GM19452 (cell line): Measurements from ENCODE around the gene LRRIQ4.
A peak's percentile ranks its signal among the peaks of the same experiment; 100 is the strongest.

Source experiments
- ATAC-seq: cut with Tn5 transposase; IDR thresholded peaks from one replicate; pipeline ENCODE4 v1.9.1; 2021; ENCODE audit not compliant: unreplicated experiment

LRRIQ4 gene

GRCh38 chr3:169850618-169851017 lies 37.9 kb downstream of the LRRIQ4 start:
- no peak for ATAC-seq

GRCh38 chr3:169855514-169855913 lies 42.8 kb downstream of the LRRIQ4 start:
- ATAC-seq: no peak

DNA sequence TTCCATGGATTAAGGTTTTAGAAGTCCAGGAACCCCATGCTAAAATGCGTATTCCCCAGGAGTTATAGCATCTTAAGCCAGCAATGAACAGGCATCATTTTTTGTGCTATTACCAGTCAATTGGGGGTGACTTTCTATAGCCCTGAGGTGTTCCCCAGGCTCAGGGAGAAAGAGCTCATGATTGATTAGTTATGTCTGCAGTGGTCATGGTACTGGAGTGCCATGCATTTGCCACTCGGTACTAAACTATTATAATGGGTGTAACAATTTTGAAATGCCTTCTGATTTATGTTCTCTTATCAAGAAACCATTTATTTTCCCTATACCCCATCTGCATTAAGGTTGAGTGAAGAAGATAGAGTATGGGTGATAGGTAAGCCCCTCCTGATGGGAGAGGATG lies 45.1 kb downstream of the LRRIQ4 start:
- ATAC-seq: no peak

DNA sequence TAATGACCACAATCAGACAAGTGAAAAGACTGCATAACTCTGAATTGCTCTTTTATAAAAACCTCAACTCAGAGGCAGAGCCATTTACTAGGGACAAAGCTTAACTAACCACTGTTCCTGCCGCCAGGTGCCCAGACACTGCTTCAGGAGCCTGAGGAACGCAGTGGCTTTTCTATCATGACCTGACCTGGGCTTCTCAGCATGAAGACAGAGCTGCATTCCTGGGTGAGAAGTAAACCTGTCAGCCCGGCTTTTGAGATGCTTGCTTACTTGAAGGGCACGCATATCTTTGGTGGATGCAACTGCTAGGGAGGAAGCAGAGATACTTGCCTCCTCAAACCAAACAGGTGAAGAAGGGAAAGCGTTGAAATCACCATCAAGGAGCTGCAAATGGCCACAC lies 49.2 kb downstream of the LRRIQ4 start:
- ATAC-seq: no peak

DNA sequence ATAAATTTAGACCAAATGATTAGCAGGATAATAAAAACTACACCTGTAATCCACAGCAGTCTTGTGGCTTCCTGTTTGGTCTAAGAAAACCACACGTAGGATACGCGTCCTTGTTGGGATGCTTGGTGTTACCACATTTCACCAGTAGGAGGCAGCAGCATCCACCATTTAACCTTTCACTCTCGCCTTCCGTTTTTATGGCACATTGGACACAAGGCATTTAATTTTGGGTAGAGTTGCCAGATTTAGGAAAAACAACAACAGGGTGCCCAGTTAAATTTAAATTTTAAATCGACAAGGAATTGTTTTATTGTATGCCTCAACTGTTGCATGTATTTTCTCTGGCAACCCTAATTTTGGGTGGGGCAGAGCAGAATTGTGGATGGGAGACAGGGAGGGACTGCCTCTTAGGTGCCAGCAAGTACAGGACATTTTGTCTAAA lies 50.8 kb downstream of the LRRIQ4 start:
- peak; percentile 62 for ATAC-seq

- ATAC-seq: no peak
Measured at GRCh38 chr3:169864270-169864669, 51.6 kb downstream of the LRRIQ4 start.

GRCh38 chr3:169865176-169865767 lies 52.6 kb downstream of the LRRIQ4 start:
- peak; percentile 57 for ATAC-seq

GRCh38 chr3:169867584-169868210 lies 55.0 kb downstream of the LRRIQ4 start:
- no peak for ATAC-seq

DNA sequence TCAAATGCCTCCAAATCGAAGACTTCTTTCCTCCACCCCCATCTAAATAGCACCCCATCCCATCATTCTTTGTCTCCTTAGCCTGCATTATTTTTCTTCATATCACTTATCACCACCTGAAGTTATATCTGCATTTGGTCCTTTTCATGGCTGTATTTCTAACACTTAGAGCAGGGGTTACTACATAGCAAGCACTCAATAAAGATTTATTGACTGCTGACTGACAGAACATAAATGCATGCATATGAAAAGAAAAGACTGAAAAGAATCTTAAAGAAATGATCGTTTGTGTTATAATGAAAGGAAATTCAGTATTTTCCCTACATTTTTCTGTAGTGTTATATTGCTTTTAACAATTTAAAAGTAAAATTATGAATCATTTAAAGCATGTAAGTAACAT lies 55.7 kb downstream of the LRRIQ4 start:
- no peak for ATAC-seq

GRCh38 chr3:169869484-169870220 lies 57.0 kb downstream of the LRRIQ4 start, which contains the start of gene LRRC31:
Gene LRRC31 (minus strand): TSS chr3:169869935. CDS start chr3:169869807, 128 bp downstream.
- ATAC-seq: no peak

- ATAC-seq: no peak
Measured at GRCh38 chr3:169871129-169871886, 58.6 kb downstream of the LRRIQ4 start.

- ATAC-seq: no peak
Measured at GRCh38 chr3:169879013-169879557, 66.4 kb downstream of the LRRIQ4 start.

DNA sequence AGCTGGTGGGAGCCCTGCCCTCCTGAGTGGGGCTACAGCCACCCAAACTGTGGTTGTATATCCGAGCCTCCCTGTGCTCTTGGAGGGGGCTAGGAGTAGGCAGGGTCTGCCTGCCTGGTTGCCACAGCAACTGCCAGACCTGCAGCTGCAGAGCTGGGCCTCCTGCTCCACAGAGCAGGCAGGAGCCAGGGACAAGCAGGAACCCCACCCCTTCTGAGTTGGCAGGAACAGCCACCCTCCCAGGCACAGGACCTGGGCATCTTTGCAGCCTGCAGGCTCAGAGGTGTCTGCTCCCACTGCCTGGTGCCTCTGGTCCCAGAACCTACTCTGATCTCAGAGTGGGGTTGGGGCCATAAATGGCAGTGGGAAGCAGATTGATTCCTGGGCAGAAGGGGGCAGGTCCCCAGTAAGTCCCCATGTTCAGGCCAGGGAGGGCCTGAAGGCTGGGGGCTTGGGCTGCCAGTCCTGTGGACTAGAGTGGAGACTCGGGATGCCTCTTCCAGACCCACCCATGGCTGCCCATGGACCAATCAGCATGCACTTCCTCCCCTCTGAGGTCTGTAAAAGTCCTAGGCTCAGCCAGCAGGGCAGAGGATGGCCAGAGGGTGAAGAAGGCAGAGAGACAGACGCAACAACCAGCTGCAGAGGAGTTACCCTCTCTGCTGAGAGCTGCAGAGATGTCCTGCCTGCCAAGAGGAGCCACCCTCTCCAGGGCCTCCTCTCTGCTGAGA lies 67.3 kb downstream of the LRRIQ4 start:
- no peak for ATAC-seq

- ATAC-seq: no peak
Measured at GRCh38 chr3:169880576-169881250, 68.0 kb downstream of the LRRIQ4 start.

DNA sequence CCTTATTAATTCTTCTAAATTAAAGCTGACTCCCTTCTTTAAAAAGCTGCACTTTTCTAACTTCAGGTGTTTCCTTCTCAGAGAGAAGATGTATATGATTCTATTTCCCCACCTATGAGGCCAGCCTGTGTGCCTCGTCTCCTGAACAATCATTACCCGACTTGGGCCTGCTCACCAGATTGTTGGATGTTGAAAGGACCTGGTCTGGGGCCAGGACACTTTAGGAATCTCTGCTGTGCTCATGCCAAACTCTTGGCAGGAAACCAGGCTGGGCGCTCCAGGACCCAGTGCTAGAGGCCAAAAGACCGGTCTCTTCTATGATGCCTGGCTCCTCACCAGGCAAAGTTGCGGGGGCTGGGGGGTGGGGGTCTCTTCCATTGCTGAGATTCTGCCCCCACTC lies 74.0 kb downstream of the LRRIQ4 start:
- ATAC-seq: no peak
